OCI-LY7 (cell line): ENCODE results near the gene PCDH12. TPM values are rescaled to one million over a fixed set of nuclear protein-coding genes. Genes with fewer than 3 reads are reported as not detected.

ENCODE experiments used
- Bru-seq: library from RNA; stranded (reverse); fragments of 400-500 nt; gene quantifications from one replicate; lab custom pipeline; 2021; lab: Mats Ljungman, UMichigan
- BruChase-seq, 2 experiments: library from RNA; stranded (reverse); fragments of 400-500 nt; gene quantifications; one replicate each; lab custom pipeline; 2021; lab: Mats Ljungman, UMichigan
- BruUV-seq: library from RNA; stranded (reverse); fragments of 400-500 nt; replicated peaks from 2 replicates; lab custom pipeline; 2021; lab: Mats Ljungman, UMichigan
- CTCF ChIA-PET: fragments of 300-600 bp; sonication (Branson Sonifier 250); formaldehyde crosslinking; loops from one replicate; lab custom pipeline; 2022; ENCODE audit warnings: antibody characterized with exemption; ENCODE audit not compliant: unreplicated experiment; lab: Charles Lee
- POLR2A ChIA-PET: fragments of 300-600 bp; sonication (Branson Sonifier 250); formaldehyde crosslinking; loops from one replicate; lab custom pipeline; 2022; ENCODE audit warnings: antibody characterized with exemption; lab: Charles Lee
- DNase-seq: peaks from one replicate; pipeline ENCODE4 v3.0.0-alpha.2; 2015; ENCODE audit warnings: low spot score
- H2AFZ ChIP-seq: fragments of 200-600 bp; sonication (generic), shearing (Covaris generic); 2 replicates; pipeline ENCODE4 v1.6.1; 2014; ENCODE audit warnings: mild to moderate bottlenecking, antibody characterized with exemption, low read length, moderate library complexity
- H3K27ac ChIP-seq: fragments of 200-600 bp; sonication (generic); 2 replicates; pipeline ENCODE4 v1.5.1; 2014; ENCODE audit warnings: mixed run types, low read depth, mild to moderate bottlenecking, moderate library complexity, low read length, inconsistent platforms; ENCODE audit not compliant: poor library complexity, severe bottlenecking
- H3K36me3 ChIP-seq: fragments of 200-600 bp; sonication (generic); 2 replicates; pipeline ENCODE4 v1.6.1; 2014; ENCODE audit warnings: mild to moderate bottlenecking, antibody characterized with exemption, low read length, moderate library complexity, mixed read lengths; ENCODE audit not compliant: insufficient read depth
- H3K4me1 ChIP-seq: fragments of 200-600 bp; sonication (generic); 2 replicates; pipeline ENCODE4 v1.5.1; 2014; ENCODE audit warnings: mild to moderate bottlenecking, low read length; ENCODE audit not compliant: insufficient read depth, poor library complexity, severe bottlenecking
- H3K4me2 ChIP-seq: fragments of 200-600 bp; sonication (generic); 2 replicates; pipeline ENCODE4 v1.6.1; 2014; ENCODE audit warnings: mild to moderate bottlenecking, low read length
- H3K4me3 ChIP-seq: fragments of 200-600 bp; sonication (generic); 2 replicates; pipeline ENCODE4 v1.5.1; 2014; ENCODE audit warnings: mild to moderate bottlenecking, low read depth, low read length; ENCODE audit not compliant: poor library complexity, severe bottlenecking
- H3K79me2 ChIP-seq: fragments of 200-600 bp; sonication (generic); 2 replicates; pipeline ENCODE4 v1.6.1; 2016; ENCODE audit warnings: low read depth, mild to moderate bottlenecking, low read length, moderate library complexity, mixed read lengths; ENCODE audit not compliant: insufficient read depth
- H3K9me2 ChIP-seq: fragments of 200-600 bp; sonication (generic); 2 replicates; pipeline ENCODE4 v1.6.1; 2016; ENCODE audit warnings: mild to moderate bottlenecking, low read length, mixed read lengths; ENCODE audit not compliant: insufficient read depth
- H3K9me3 ChIP-seq: fragments of 200-600 bp; sonication (generic); 2 replicates; pipeline ENCODE4 v1.6.1; 2014; ENCODE audit warnings: mild to moderate bottlenecking, mixed run types, low read length, mixed read lengths
- H4K20me1 ChIP-seq: fragments of 200-600 bp; sonication (generic); 2 replicates; pipeline ENCODE4 v1.6.1; 2014; ENCODE audit warnings: mild to moderate bottlenecking, antibody characterized with exemption, low read length, moderate library complexity, mixed read lengths; ENCODE audit not compliant: insufficient read depth
- EZH2phosphoT487 ChIP-seq: fragments of 200-600 bp; sonication (generic); IDR thresholded peaks from 2 replicates; pipeline ENCODE4 v1.6.1; 2018; ENCODE audit warnings: low read depth, borderline replicate concordance, mild to moderate bottlenecking, mixed run types, antibody characterized with exemption, low read length, moderate library complexity, mixed read lengths
- intact Hi-C: fragments of 100-400 bp; cut with micrococcal nuclease; formaldehyde crosslinking; loops from one replicate; pipeline ENCODE4 v1.10.0; 2022; ENCODE audit not compliant: unreplicated experiment
- long read RNA-seq: library from polyadenylated mRNA; stranded (forward); transcript quantifications from one replicate; pipeline ENCODE4 v2.0.0, GENCODE V29; 2022
- total RNA-seq, 2 experiments: library from RNA; depleted of rRNA in 1 of 2; stranded (reverse); fragments of >200 nt in 1 of 2; shearing (Covaris generic) in 1 of 2; gene quantifications; 2 replicates each; pipeline ENCODE4 v1.2.3, GENCODE V29; 2014 to 2022
- TF ChIP-seq, protein P1 (sequence below): fragments of 200-600 bp; sonication (generic); conservative IDR thresholded peaks from 2 replicates; pipeline ENCODE4 v1.5.1; 2014; ENCODE audit warnings: mild to moderate bottlenecking, antibody characterized with exemption, low read length, moderate library complexity, mixed read lengths

PCDH12 gene
- total RNA-seq (2014; rRNA removed; shearing (Covaris generic)): 0.03 TPM in 1 of 2 replicates, not detected in the other
- not detected in 2 replicates for total RNA-seq (2022)
- not detected for Bru-seq, nascent RNA
- BruChase-seq, experiment 1, labeled RNA remaining after a 6-hour chase: not detected
- not detected for BruChase-seq, experiment 2, labeled RNA remaining after a 2-hour chase
- long read RNA-seq, partial matches to known transcripts: 0 of 3 reads
- long read RNA-seq, other reads (novel, unspliced or antisense): 3 of 3 reads

DNA sequence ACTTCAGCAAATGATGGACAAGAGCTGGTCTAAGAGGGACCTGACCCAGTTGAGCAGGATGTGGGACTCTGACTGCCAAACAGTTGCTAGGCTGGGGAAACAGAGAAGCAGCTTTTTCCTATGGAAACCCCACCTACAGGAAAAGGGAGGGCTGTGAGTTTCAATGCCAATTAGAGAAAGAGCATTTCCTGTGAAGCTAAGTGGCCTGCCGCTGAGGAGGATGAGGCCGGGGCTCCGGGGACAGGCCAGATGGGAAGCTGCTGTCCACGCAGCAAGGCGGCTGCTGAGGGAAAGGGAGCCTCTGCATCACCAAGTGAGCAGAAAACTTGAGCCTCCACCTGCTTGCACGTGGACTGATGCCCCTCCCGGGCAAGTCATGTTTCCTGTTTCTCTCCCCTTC lies at the start of gene PCDH12:
Gene PCDH12, minus strand, starts transcription at position 90 of the 400 bp plus-strand sequence. CDS start 351 bp downstream, outside the sequence.
- no TSS peak for BruUV-seq
- Histone ChIP-seq H3K79me2 (no peaks in the 10 kb centered on the region), H2AFZ (peak within 1 kb of the TSS; percentile 70; the same call in 1 of the 2 replicates), H3K4me1 (peaks cover 50% of the 10 kb centered on the region), H4K20me1 (no peaks in the 10 kb centered on the region), H3K4me3 (no peak within 1 kb of the TSS), H3K36me3 (no peaks in the 10 kb centered on the region), H3K9me2 (no peaks in the 10 kb centered on the region), H3K27ac (no peak within 1 kb of the TSS), H3K9me3 (no peaks in the 10 kb centered on the region), H3K4me2 (peak within 1 kb of the TSS; percentile 16; the same call in 1 of the 2 replicates)
- DNase-seq: peak; percentile 24
- CTCF ChIA-PET: no interaction called here
- TF ChIP-seq, protein P1, sequence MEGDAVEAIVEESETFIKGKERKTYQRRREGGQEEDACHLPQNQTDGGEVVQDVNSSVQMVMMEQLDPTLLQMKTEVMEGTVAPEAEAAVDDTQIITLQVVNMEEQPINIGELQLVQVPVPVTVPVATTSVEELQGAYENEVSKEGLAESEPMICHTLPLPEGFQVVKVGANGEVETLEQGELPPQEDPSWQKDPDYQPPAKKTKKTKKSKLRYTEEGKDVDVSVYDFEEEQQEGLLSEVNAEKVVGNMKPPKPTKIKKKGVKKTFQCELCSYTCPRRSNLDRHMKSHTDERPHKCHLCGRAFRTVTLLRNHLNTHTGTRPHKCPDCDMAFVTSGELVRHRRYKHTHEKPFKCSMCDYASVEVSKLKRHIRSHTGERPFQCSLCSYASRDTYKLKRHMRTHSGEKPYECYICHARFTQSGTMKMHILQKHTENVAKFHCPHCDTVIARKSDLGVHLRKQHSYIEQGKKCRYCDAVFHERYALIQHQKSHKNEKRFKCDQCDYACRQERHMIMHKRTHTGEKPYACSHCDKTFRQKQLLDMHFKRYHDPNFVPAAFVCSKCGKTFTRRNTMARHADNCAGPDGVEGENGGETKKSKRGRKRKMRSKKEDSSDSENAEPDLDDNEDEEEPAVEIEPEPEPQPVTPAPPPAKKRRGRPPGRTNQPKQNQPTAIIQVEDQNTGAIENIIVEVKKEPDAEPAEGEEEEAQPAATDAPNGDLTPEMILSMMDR: no peak
- no peak for TF ChIP-seq EZH2phosphoT487
- POLR2A ChIA-PET: interaction anchor here (1.1 kb wide), 1 partner anchor 42 kb away, joined by 4 read pairs; no protein-coding TSS in a partner anchor
- intact Hi-C loops: no loop called here

GRCh38 chr5:142007237-142007544 lies 49.2 kb upstream of the PCDH12 start:
- DNase-seq: no peak
- H3K27ac ChIP-seq: no peak overlapping the region
- H3K9me2 ChIP-seq: no peaks in the 10 kb centered on the region
- H3K4me3 ChIP-seq: no peak overlapping the region
- peaks cover 7% of the 10 kb centered on the region for H3K4me1 ChIP-seq
- no peak for TF ChIP-seq EZH2phosphoT487
- TF ChIP-seq, protein P1: no peak
- H3K79me2 ChIP-seq: no peaks in the 10 kb centered on the region
- no peak overlapping the region for H2AFZ ChIP-seq
- intact Hi-C loops: no loop called here
- H3K36me3 ChIP-seq: peaks cover 74% of the 10 kb centered on the region
- CTCF ChIA-PET: no interaction called here
- POLR2A ChIA-PET: interaction anchor here (0.6 kb wide), 1 partner anchor 23 kb away, joined by 4 read pairs; no protein-coding TSS in a partner anchor
- no peaks in the 10 kb centered on the region for H3K9me3 ChIP-seq
- no peaks in the 10 kb centered on the region for H4K20me1 ChIP-seq
- H3K4me2 ChIP-seq: no peak overlapping the region
- no TSS peak for BruUV-seq
